ENCODE results near the gene OR6N1.

Gene OR6N1

DNA sequence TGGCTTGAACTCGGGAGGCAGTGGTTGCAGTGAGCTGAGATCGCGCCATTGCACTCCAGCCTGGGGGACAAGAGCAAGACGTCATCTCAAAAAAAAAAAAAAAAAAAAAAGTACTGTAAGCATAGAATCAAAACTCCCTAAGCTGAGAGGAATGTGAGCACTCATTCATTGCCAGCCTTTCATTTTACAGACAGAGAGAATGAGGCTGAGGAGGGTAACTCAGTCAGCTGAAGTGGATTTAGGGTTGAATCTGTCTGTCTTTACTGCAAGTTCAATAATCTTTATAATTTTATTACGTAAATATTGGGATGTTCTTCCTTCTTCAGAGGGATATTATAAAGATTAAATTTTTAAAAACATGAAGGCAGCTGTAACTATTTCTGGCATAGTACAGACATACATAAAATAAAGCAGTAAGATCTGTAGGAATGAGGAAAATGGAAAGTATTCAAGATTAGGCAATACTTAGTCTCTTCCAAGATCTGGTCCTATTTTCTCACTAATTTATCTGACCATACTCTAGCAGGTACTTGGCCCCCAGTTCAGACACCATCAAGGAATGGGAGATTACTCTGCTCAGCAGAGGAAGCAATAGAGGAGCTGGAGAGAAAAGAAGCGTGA is 35.0 kb upstream of the OR6N1 start:
- POLR2A ChIA-PET: no interaction called here
- no peak for DNase-seq (ENCODE audit: extremely low spot score)
- CTCF ChIA-PET: interaction anchor here (1.0 kb wide), 1 partner anchor 14 kb away, joined by 4 read pairs; no protein-coding TSS in a partner anchor
- TF ChIP-seq, protein P1, sequence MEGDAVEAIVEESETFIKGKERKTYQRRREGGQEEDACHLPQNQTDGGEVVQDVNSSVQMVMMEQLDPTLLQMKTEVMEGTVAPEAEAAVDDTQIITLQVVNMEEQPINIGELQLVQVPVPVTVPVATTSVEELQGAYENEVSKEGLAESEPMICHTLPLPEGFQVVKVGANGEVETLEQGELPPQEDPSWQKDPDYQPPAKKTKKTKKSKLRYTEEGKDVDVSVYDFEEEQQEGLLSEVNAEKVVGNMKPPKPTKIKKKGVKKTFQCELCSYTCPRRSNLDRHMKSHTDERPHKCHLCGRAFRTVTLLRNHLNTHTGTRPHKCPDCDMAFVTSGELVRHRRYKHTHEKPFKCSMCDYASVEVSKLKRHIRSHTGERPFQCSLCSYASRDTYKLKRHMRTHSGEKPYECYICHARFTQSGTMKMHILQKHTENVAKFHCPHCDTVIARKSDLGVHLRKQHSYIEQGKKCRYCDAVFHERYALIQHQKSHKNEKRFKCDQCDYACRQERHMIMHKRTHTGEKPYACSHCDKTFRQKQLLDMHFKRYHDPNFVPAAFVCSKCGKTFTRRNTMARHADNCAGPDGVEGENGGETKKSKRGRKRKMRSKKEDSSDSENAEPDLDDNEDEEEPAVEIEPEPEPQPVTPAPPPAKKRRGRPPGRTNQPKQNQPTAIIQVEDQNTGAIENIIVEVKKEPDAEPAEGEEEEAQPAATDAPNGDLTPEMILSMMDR (IDR thresholded peaks at IDR 0.05; ENCODE audit: control extremely low read depth, extremely low read depth, low read depth, missing control alignments): no peak

DNA sequence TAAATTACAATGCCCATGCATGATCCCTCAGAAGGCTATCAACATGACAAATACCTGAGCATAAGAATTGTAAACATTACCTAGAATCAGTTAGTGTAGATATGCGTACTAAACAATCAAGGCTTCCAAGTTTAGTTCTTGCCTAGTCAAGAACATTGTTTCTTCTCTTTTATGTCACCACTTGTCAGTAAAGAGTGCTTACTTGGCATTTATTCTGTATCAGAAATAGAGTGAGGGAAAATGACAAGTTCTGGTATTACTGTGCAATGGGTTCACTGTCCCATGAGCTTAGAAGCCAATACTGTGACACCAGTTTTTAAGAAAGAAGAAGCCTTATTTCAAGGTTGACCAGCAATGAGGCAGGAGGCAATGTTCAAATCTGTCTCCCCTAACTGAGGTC is 31.7 kb upstream of the OR6N1 start:
- CTCF ChIA-PET: no interaction called here
- no peak for DNase-seq (ENCODE audit: extremely low spot score)

DNA sequence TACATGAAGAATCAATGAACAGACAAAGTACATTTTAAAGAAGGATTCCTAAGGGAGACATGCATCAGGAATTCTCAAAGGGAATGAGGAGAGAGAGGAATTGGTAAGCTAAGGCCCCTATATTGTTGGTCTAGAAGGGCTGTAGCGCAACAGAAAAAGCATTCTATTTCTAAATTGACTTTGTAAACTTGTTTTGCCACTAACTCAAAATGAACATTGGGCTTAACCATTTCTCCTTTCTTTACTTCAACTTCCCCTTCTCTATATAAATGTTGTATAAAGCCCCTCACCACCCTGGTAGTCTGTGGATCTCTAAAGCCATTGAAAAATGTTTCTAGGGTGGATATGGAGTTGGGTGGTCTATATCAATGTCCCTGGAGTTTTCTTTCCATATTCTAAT is 29.4 kb upstream of the OR6N1 start:
- CTCF ChIA-PET: no interaction called here

More for the DNA sequence above, 31.7 kb upstream of the OR6N1 start:
- TF ChIP-seq, protein P1 (IDR thresholded peaks at IDR 0.05; ENCODE audit: control extremely low read depth, extremely low read depth, low read depth, missing control alignments): no peak
- POLR2A ChIA-PET: no interaction called here

GRCh38 chr1:158800526-158800925 is 28.5 kb upstream of the OR6N1 start:
- no peak for DNase-seq (ENCODE audit: extremely low spot score)
- TF ChIP-seq, protein P1 (IDR thresholded peaks at IDR 0.05; ENCODE audit: control extremely low read depth, extremely low read depth, low read depth, missing control alignments): no peak
- ChIA-PET CTCF (no interaction called here), POLR2A (no interaction called here)

More for the DNA sequence above, 29.4 kb upstream of the OR6N1 start:
- no peak for DNase-seq (ENCODE audit: extremely low spot score)
- POLR2A ChIA-PET: no interaction called here
- TF ChIP-seq, protein P1 (IDR thresholded peaks at IDR 0.05; ENCODE audit: control extremely low read depth, extremely low read depth, low read depth, missing control alignments): no peak

GRCh38 chr1:158799689-158800088 is 27.7 kb upstream of the OR6N1 start:
- TF ChIP-seq, protein P1 (IDR thresholded peaks at IDR 0.05; ENCODE audit: control extremely low read depth, extremely low read depth, low read depth, missing control alignments): no peak
- DNase-seq (ENCODE audit: extremely low spot score): no peak
- POLR2A ChIA-PET: no interaction called here
- CTCF ChIA-PET: no interaction called here

DNA sequence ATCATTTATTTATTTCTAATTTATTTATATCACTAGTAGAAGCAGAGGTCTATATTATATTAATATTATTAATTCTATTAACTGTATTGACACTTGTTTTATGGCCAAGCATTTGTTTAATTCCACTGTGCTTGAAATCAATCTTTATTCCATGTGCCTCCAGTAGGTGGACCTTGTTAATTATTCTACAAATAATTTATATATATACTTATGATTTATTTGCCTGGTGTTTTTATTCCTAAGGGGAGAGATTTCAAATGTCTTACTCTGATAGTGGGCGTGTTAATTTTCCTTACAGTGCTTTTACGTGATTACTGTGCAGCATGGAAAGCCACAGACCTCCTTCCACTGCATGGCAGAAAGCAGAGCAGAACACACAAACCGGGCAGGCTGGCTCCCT is 26.5 kb upstream of the OR6N1 start:
- TF ChIP-seq, protein P1 (IDR thresholded peaks at IDR 0.05; ENCODE audit: control extremely low read depth, extremely low read depth, low read depth, missing control alignments): no peak
- DNase-seq (ENCODE audit: extremely low spot score): no peak
- POLR2A ChIA-PET: no interaction called here
- CTCF ChIA-PET: no interaction called here
